ENCODE results near the gene PCNX4.

Gene PCNX4

GRCh38 chr14:60217713-60218112, 126.0 kb downstream of the PCNX4 start:
- no peak for TF ChIP-seq CTCF (IDR thresholded peaks at IDR 0.05; ENCODE audit: low read depth, low read length, missing control alignments)
- no peak overlapping the region for H3K4me3 ChIP-seq (replicated peaks; ENCODE audit: low read depth, low read length)
- DNase-seq (ENCODE audit: extremely low read depth, low read depth) = no peak
